A549 treated with Hydrocortisone at 1 μM for 4 hours (cell line): ENCODE results near the gene PLOD1. TPM values are rescaled to one million over a fixed set of nuclear protein-coding genes. Genes with fewer than 3 reads are reported as not detected.

ENCODE experiments used
- total RNA-seq: library from RNA; stranded (reverse); fragments of 200-300 nt; extraction: Qiagen RNA extraction; gene quantifications from 5 replicates; pipeline ENCODE4 v1.2.3, GENCODE V29; 2022

PLOD1 gene
- total RNA-seq, result 75.7 to 90.6 TPM (median 83.9 TPM) in 5 replicates

GRCh38 chr1:11934302-11935056 lies at the start of gene PLOD1:
Gene PLOD1 (plus strand): TSS chr1:11934717. CDS start chr1:11934780, 63 bp downstream.

DNA sequence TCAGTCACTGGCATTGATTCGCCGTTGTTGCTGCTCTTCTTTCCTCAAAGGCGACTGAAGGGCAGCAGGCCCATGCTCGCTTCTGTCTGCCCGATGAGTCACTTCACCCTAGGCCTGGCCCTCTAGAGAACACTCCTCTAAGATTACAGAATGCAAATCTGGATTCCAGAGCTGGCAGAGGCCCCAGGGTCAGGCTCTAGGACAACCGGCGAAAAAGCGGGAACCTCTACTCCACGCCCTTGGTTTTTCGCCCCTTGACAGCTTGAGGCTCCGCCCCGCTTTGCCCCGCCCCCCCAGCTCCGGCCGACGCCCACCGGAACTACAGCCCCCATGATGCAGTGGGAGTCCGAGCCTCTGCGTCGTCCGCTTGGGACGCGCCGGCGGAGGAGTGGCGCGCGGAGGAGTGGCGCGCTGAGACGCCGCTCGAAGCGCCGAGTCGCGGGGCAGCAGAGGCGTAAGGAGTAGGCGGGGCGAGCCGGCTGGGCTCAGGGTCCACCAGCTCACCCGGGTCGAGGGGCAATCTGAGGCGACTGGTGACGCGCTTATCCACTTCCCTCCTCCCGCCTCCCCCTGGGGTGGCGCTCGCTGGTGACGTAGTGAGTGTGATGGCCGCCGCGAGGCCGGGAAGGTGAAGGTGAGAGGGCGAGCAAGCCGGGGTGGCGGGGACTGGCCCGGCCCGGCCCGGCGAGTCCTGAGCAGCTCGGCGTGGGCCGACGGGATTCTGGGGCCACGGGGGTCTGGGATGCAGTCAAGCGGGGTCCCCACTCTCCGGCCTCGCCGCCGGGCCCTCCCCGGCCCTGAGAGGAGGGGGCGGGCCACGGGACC lies 45.5 kb downstream of the PLOD1 start, which contains the start of gene MFN2:
TSS of gene MFN2 (plus strand) at position 594 of the 825 bp plus-strand sequence. CDS start 8,725 bp downstream, outside the sequence.

Other genes with a start within 250 kb of the PLOD1 start
- 0.03 to 0.09 TPM (median 0.05 TPM) in 5 replicates for gene DRAXIN, start 243.0 kb upstream of the PLOD1 start, total RNA-seq
- 80.0 to 109 TPM (median 100 TPM) in 5 replicates for gene AGTRAP, start 198.6 kb upstream of the PLOD1 start, total RNA-seq
- not detected in 5 replicates for gene C1orf167, start 172.5 kb upstream of the PLOD1 start, total RNA-seq
- 4.4 to 5.0 TPM (median 4.7 TPM) in 5 replicates for gene MTHFR, start 128.8 kb upstream of the PLOD1 start, total RNA-seq
- 5.3 to 6.3 TPM (median 5.6 TPM) in 5 replicates for gene CLCN6, start 128.5 kb upstream of the PLOD1 start, total RNA-seq
- gene NPPA, start 86.9 kb upstream of the PLOD1 start, total RNA-seq, result not detected in 5 replicates
- 0.16 TPM in 1 of 5 replicates, not detected in the others for gene NPPB, start 75.8 kb upstream of the PLOD1 start, total RNA-seq
- 33.2 to 45.8 TPM (median 42.9 TPM) in 5 replicates for gene KIAA2013, start 8.3 kb upstream of the PLOD1 start, total RNA-seq
- 29.3 to 42.4 TPM (median 31.2 TPM) in 5 replicates for gene MFN2, start 45.7 kb downstream of the PLOD1 start, total RNA-seq
- 12.3 to 16.4 TPM (median 14.7 TPM) in 5 replicates for gene MIIP, start 84.8 kb downstream of the PLOD1 start, total RNA-seq
- 0.05 to 0.15 TPM (median 0.06 TPM) in 5 replicates for gene TNFRSF8, start 128.6 kb downstream of the PLOD1 start, total RNA-seq
- gene TNFRSF1B, start 232.3 kb downstream of the PLOD1 start, total RNA-seq, result 0.47 to 0.71 TPM (median 0.51 TPM) in 5 replicates